Activated naive CD4-positive, alpha-beta T cell treated with anti-CD3 and anti-CD28 coated beads, Interleukin-2, amount 50 U/mL, for 72 hours (primary cell): ENCODE data around the gene ZFAND5. TPM values are rescaled to one million over a fixed set of nuclear protein-coding genes. Genes with fewer than 3 reads are reported as not detected.
A peak's percentile ranks its signal among the peaks of the same experiment; 100 is the strongest.

Experiments
- ATAC-seq, 2 donors: fragments of 150-1000 bp; cut with Tn5 transposase; 2 replicates each; pipeline ENCODE4 v1.10.0; 2021; ENCODE audit warnings: mild to moderate bottlenecking in 2 of 2, moderate library complexity in 2 of 2
- DNase-seq, 2 donors: peaks; one replicate each; pipeline ENCODE4 v3.0.0; 2021 to 2022; ENCODE audit warnings: low spot score in 2 of 2
- H3K27ac Mint-ChIP-seq, 2 donors: one replicate each; pipeline ENCODE4 v1.8.0; 2022; ENCODE audit warnings: mild to moderate bottlenecking in 2 of 2, mixed read lengths in 2 of 2
- H3K36me3 Mint-ChIP-seq, 2 donors: one replicate each; pipeline ENCODE4 v1.8.0; 2022; ENCODE audit warnings: mixed read lengths in 2 of 2
- H3K9me3 Mint-ChIP-seq, 2 donors: one replicate each; pipeline ENCODE4 v1.8.0; 2022; ENCODE audit warnings: mixed read lengths in 2 of 2
- total RNA-seq, 2 donors: library from RNA; stranded (reverse); gene quantifications; one replicate each; pipeline ENCODE4 v1.2.3, GENCODE V29; 2022

ZFAND5 gene
- total RNA-seq, 2 donors from 2014 or later, result 80.3 to 92.9 TPM

DNA sequence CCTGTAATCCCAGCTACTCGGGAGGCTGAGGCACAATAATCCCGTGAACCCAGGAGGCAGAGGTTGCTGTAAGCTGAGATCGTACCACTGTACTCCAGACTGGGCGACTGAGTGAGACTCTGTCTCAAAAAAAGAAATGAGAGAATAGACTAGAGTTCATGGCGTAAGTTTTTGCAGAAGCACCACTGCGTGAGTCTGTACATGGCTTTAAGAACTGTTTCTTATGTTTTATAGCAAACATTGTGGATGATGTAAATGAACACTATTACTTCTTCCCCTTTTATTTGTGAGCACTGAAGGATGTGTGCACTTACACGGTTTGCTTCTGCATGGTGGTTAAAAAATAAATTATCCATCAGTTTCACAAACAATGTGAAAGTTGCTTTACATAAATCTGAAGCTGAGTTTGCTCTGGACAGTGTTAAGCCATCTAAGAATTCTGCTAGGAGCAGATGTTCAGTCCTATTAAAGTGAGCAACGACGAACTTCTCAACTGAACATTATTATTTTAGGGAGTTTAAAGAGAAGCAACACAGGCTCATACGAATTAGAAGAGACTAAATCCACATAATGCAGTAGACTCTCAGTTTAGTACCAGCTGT is 52.5 kb downstream of the ZFAND5 start:
- ATAC-seq (no peak), DNase-seq (no peak)
- no peak overlapping the region for H3K27ac Mint-ChIP-seq
- no peaks in the 10 kb centered on the region for H3K9me3 Mint-ChIP-seq
- H3K36me3 Mint-ChIP-seq, result no peaks in the 10 kb centered on the region

DNA sequence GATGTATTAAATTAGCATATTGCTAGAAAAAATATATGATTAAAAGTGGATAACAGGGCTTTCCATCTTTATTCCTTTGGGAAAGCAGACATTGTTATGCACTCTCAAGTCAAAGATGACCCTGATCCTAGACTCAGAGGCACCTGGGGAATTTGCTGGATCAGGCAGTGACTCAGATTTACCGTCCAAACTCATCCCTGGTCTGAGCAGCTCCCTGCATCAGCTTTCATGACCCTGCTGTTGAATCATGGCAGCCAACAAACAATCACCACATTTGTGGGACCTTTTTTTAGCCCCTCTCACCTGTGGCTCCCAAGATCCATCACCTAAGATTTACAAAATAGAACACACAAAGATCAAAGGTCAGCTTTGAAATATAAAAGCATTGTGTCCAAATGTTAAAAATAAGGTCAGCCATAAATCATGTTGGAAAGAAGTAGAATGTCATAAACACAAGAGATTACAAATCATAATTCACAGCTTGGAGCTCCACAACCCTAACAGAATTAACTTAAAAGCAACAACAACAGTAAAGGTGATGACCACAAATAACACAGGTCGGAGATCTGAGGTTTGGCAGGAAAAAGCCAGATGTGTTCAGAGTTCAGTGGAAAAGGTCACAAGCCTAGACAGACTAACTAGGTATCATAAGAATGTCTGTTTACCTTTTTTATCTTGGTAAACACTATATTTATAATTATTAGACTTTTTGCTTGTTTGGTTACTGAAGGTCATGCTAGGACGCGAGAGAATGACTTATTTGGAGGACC is 55.5 kb downstream of the ZFAND5 start:
- H3K27ac Mint-ChIP-seq, result no peak overlapping the region
- ATAC-seq, result no peak
- no peaks in the 10 kb centered on the region for H3K9me3 Mint-ChIP-seq
- H3K36me3 Mint-ChIP-seq, result no peaks in the 10 kb centered on the region
- DNase-seq, result no peak

DNA sequence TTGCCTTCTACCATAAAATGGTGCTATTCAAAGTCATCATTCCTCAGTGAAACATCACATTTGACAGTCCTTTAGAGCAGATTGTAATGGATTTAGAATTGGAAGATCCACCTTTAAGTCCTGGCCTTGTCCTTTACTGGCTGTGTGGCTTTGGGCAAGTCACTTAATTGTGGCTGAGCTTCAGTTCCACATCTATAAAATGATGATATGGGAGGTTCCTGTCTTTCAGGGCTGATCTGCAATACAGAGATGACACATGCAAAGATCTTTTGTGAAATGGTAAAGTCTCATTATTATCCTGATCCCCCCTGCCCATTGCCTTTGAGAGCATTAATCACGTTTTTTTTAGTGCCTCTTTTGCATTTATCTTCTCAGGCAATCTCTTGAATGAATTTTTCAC is 58.2 kb downstream of the ZFAND5 start:
- Mint-ChIP-seq H3K27ac (no peak overlapping the region), H3K9me3 (no peaks in the 10 kb centered on the region), H3K36me3 (no peaks in the 10 kb centered on the region)
- DNase-seq (no peak), ATAC-seq (no peak)

DNA sequence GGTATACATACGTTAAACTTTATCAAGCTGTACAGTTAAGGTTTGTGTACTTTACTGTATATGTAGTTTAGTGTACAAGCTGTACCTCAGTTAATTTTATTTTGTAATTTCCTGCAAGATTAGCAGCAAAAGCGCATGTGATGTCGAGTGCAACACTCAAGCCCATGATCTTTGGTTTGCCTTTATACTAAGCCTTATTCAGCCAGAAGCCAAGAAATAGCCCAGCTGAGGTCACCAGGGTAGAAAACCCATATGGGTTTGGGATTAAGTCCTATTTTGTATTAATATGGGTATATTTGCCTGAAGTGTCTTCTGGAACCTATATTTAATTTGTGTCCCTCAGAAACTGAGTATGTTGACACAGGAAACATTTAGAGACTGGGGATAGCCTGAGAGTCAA is 59.3 kb downstream of the ZFAND5 start:
- Mint-ChIP-seq H3K9me3 (peaks cover 0 to 7% of the 10 kb centered on the region in 2 donors), H3K27ac (no peak overlapping the region), H3K36me3 (no peaks in the 10 kb centered on the region)
- ATAC-seq, result no peak
- DNase-seq, result no peak

DNA sequence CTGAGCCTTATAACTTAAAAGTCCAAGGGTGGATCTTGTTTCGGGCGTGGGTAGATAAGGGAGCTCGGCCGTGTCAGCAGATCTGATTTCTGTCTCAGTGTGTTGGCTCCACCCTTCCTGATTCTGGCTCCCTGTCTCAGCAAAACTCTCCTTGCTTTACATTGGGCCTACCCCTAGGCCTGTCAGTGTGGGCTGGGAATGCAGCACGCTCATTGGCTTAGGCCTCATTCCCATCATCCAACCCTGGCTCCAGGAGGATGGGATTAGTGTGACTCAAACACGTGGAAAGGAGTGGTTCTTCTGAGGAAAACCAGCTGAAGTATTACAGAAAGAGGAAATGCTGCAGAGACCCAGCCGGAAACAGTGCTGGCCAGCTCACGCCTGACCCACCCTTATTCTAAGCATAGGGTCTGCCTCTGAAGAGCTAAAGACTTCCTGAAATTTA is 59.9 kb downstream of the ZFAND5 start:
- H3K9me3 Mint-ChIP-seq, result peaks cover 0 to 7% of the 10 kb centered on the region in 2 donors
- H3K27ac Mint-ChIP-seq, result no peak overlapping the region
- DNase-seq, result no peak
- no peaks in the 10 kb centered on the region for H3K36me3 Mint-ChIP-seq
- ATAC-seq, result peak in 1 of 2 donors; percentile 58

DNA sequence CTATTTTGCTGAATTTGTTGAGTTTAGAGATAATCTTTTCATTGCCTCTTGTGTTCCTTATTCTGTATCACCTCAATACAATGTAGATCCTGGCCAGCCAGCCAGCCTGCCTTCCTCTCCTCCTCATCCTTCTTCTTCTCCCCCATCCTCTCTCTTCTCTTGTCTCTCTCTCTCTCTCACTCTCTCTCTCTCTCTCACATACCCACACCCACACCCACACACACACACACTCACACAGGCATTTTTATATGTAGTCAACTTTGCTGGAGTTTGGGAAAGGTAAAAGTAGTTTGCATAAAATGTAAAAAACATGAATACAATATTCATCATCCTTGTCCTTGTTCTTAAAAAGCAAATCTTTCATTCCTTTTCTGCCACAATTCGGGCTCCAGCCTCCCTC is 60.5 kb downstream of the ZFAND5 start:
- Mint-ChIP-seq H3K36me3 (no peaks in the 10 kb centered on the region), H3K27ac (no peak overlapping the region), H3K9me3 (peaks cover 0 to 7% of the 10 kb centered on the region in 2 donors)
- ATAC-seq (no peak), DNase-seq (no peak)

Other genes starting within 250 kb of the ZFAND5 start
- not detected for gene GDA, start 215.8 kb downstream of the ZFAND5 start, total RNA-seq
- gene TMC1, start 156.4 kb upstream of the ZFAND5 start, total RNA-seq, result not detected